ENCODE data around the gene DIPK1B.

DNA sequence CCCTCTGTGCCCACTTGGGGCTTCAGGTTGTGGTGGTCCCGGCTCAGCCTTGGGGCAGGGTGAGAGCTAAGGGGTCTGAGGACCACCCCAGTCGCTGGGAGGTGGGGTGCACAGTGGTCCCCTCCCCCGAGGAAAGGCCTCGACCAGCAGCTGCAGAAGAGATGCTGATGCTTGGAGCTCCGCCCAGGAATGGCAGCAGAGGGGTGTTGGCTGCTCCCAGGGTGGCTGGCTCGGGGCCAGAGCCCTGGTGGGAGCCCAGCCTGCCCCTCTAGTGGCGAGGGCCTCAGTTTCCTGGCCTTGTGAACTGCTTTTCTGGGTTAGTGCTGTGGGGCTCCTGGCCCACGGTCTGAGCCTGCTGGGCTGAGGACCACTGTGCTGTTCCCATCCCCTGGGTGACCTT, 1.2 kb downstream of the DIPK1B start:
- TF ChIP-seq, protein P1, sequence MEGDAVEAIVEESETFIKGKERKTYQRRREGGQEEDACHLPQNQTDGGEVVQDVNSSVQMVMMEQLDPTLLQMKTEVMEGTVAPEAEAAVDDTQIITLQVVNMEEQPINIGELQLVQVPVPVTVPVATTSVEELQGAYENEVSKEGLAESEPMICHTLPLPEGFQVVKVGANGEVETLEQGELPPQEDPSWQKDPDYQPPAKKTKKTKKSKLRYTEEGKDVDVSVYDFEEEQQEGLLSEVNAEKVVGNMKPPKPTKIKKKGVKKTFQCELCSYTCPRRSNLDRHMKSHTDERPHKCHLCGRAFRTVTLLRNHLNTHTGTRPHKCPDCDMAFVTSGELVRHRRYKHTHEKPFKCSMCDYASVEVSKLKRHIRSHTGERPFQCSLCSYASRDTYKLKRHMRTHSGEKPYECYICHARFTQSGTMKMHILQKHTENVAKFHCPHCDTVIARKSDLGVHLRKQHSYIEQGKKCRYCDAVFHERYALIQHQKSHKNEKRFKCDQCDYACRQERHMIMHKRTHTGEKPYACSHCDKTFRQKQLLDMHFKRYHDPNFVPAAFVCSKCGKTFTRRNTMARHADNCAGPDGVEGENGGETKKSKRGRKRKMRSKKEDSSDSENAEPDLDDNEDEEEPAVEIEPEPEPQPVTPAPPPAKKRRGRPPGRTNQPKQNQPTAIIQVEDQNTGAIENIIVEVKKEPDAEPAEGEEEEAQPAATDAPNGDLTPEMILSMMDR (IDR thresholded peaks at IDR 0.05) = no peak
- TF ChIP-seq POLR2A (IDR thresholded peaks at IDR 0.05) = no peak

Data from thyroid gland (tissue), 4 donors.